Measurements from ENCODE around the gene RAB11FIP2. TPM values are rescaled to one million over a fixed set of nuclear protein-coding genes. Genes with fewer than 3 reads are reported as not detected.

The RAB11FIP2 gene
- total RNA-seq, 1 donor from 2014 or later = 20.6 TPM

GRCh38 chr10:118012952-118013525, 33.7 kb downstream of the RAB11FIP2 start:
- TF ChIP-seq, protein P1, sequence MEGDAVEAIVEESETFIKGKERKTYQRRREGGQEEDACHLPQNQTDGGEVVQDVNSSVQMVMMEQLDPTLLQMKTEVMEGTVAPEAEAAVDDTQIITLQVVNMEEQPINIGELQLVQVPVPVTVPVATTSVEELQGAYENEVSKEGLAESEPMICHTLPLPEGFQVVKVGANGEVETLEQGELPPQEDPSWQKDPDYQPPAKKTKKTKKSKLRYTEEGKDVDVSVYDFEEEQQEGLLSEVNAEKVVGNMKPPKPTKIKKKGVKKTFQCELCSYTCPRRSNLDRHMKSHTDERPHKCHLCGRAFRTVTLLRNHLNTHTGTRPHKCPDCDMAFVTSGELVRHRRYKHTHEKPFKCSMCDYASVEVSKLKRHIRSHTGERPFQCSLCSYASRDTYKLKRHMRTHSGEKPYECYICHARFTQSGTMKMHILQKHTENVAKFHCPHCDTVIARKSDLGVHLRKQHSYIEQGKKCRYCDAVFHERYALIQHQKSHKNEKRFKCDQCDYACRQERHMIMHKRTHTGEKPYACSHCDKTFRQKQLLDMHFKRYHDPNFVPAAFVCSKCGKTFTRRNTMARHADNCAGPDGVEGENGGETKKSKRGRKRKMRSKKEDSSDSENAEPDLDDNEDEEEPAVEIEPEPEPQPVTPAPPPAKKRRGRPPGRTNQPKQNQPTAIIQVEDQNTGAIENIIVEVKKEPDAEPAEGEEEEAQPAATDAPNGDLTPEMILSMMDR (conservative IDR thresholded peaks at IDR 0.05) = no peak
- Mint-ChIP-seq H3K36me3 (peaks cover 23% of the 10 kb centered on the region), H3K4me3 (no peak overlapping the region), H3K9me3 (no peaks in the 10 kb centered on the region), H3K4me1 (ENCODE audit: unreplicated experiment) (peaks cover 14% of the 10 kb centered on the region), H3K27ac (no peak overlapping the region), H3K27me3 (no peaks in the 10 kb centered on the region)
- no peak for DNase-seq (ENCODE audit: extremely low spot score, unreplicated experiment)

DNA sequence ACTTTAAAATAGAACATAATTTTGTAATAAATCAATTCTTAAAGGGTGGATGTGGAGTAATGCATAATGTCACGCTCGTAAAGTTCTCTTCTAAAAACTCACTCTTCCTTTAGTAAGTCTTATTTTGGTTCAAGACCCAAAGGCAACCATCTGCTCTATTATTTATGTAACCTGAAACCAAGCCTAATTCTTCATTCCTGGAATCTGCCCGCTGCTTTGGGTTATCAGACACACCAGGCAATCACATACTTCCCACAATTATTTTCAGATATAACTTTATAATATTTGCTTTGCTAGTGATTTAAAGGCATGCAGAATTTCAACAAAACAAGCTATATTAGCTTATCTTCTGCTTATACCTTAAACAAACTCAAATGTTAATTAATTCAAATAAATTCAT, 39.0 kb downstream of the RAB11FIP2 start:
- TF ChIP-seq, protein P1 (conservative IDR thresholded peaks at IDR 0.05) = no peak
- H3K9me3 Mint-ChIP-seq = no peaks in the 10 kb centered on the region
- no peaks in the 10 kb centered on the region for H3K27me3 Mint-ChIP-seq
- peaks cover 32% of the 10 kb centered on the region for H3K36me3 Mint-ChIP-seq
- DNase-seq (ENCODE audit: extremely low spot score, unreplicated experiment) = no peak
- no peak overlapping the region for H3K27ac Mint-ChIP-seq
- no peak overlapping the region for H3K4me3 Mint-ChIP-seq
- H3K4me1 Mint-ChIP-seq (ENCODE audit: unreplicated experiment) = no peaks in the 10 kb centered on the region

DNA sequence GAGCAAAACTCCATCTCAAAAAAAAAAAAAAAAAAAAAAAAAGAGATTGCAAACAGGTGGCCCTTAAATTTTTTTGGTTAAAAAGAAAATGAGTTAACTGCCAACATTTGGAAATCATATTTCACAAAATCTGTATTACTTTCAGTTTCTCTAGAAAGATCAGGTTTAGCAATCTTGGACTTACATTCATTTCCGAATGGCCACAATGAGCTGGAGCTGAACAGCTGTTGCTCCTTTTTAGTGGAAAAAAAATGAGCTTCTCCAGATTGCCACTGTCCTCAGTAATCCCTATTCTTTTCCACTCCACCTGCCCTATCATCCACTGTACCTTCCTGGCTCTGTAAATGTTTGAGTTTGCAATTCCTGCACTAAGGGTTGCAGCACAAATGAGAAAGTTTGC, 43.6 kb downstream of the RAB11FIP2 start:
- TF ChIP-seq, protein P1 (conservative IDR thresholded peaks at IDR 0.05) = no peak
- no peak overlapping the region for H3K4me3 Mint-ChIP-seq
- no peak overlapping the region for H3K27ac Mint-ChIP-seq
- H3K4me1 Mint-ChIP-seq (ENCODE audit: unreplicated experiment) = no peaks in the 10 kb centered on the region
- DNase-seq (ENCODE audit: extremely low spot score, unreplicated experiment) = no peak
- no peaks in the 10 kb centered on the region for H3K27me3 Mint-ChIP-seq
- peaks cover 27% of the 10 kb centered on the region for H3K36me3 Mint-ChIP-seq
- no peaks in the 10 kb centered on the region for H3K9me3 Mint-ChIP-seq

- Mint-ChIP-seq H3K4me1 (ENCODE audit: unreplicated experiment) (no peaks in the 10 kb centered on the region), H3K27me3 (no peaks in the 10 kb centered on the region), H3K27ac (no peak overlapping the region), H3K9me3 (no peaks in the 10 kb centered on the region), H3K36me3 (peaks cover 24% of the 10 kb centered on the region), H3K4me3 (no peak overlapping the region)
- no peak for DNase-seq (ENCODE audit: extremely low spot score, unreplicated experiment)
- TF ChIP-seq, protein P1 (conservative IDR thresholded peaks at IDR 0.05) = no peak
These were observed 44.2 kb downstream of the RAB11FIP2 start for GRCh38 chr10:118002581-118002980.

DNA sequence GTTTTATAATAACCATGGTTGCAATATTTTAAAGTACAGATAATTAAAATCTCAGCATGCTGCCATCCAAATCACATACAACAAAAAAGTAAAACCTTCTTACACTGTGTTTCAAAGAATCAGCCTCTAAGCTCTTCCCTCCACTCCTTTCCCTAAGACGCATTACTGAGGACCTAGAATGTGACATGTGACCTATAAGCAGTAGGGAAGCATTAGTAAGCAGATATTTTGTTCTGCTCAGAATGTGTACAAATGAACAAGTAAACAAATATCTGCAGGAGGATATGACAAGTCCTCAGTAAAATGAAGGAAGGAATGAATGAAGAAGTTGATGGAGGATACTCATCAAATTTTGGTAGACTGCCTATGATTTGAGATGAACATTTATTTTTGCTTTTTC, 49.1 kb downstream of the RAB11FIP2 start:
- peaks cover 3% of the 10 kb centered on the region for H3K4me1 Mint-ChIP-seq (ENCODE audit: unreplicated experiment)
- DNase-seq (ENCODE audit: extremely low spot score, unreplicated experiment) = no peak
- no peaks in the 10 kb centered on the region for H3K27me3 Mint-ChIP-seq
- H3K36me3 Mint-ChIP-seq = peaks cover 6% of the 10 kb centered on the region
- H3K27ac Mint-ChIP-seq = no peak overlapping the region
- H3K4me3 Mint-ChIP-seq = no peak overlapping the region
- H3K9me3 Mint-ChIP-seq = no peaks in the 10 kb centered on the region
- TF ChIP-seq, protein P1 (conservative IDR thresholded peaks at IDR 0.05) = no peak

DNA sequence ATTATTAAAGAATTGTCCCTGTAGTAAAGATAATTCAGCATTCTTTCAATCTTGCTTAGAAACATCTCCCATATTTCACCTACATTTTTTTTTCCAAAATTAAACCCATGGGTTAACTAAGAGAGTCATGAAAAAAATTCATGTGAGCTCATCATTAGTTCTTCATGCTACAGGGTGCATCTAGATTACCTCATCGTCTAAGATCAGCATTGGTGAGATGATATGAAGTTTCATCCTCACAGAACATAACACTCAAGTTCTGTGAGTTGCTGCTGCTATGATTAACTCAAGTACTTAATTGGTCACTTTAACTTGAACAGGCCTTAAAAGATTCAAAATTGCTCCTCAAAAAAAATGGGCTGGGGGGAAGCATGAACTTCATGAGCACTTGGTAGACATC, 50.0 kb downstream of the RAB11FIP2 start:
- peaks cover 7% of the 10 kb centered on the region for H3K4me1 Mint-ChIP-seq (ENCODE audit: unreplicated experiment)
- H3K4me3 Mint-ChIP-seq = no peak overlapping the region
- no peaks in the 10 kb centered on the region for H3K27me3 Mint-ChIP-seq
- DNase-seq (ENCODE audit: extremely low spot score, unreplicated experiment) = no peak
- no peaks in the 10 kb centered on the region for H3K9me3 Mint-ChIP-seq
- TF ChIP-seq, protein P1 (conservative IDR thresholded peaks at IDR 0.05) = no peak
- H3K36me3 Mint-ChIP-seq = peaks cover 3% of the 10 kb centered on the region
- no peak overlapping the region for H3K27ac Mint-ChIP-seq
